Measurements from ENCODE around the gene METTL2B.
"Not testable (repeated sequence)": the region's sequence is repeated elsewhere in the genome, so short reads cannot be mapped to it uniquely, and the experiment has no call there.

The METTL2B gene

GRCh38 chr7:128530121-128530854 lies 53.7 kb downstream of the METTL2B start:
- Histone ChIP-seq H3K4me3 (ENCODE audit: low read depth in 1 of 2, low read length in 1 of 2) (peak overlapping the region; percentile 71), H3K27ac (peak overlapping the region; percentile 99), H3K36me3 (peaks cover 20% of the 10 kb centered on the region), H3K4me1 (ENCODE audit: control insufficient read depth in 1 of 2, insufficient read depth in 1 of 2, low read depth in 1 of 2, low read length in 1 of 2) (peaks cover 19 to 22% of the 10 kb centered on the region in 2 experiments)
- H3K9me3 ChIP-seq, H3K27me3 ChIP-seq: not testable (repeated sequence)

GRCh38 chr7:128530855-128531104 lies 54.2 kb downstream of the METTL2B start:
- peaks cover 24% of the 10 kb centered on the region for H3K36me3 ChIP-seq
- H3K9me3 ChIP-seq: no peaks in the 10 kb centered on the region
- no peaks in the 10 kb centered on the region for H3K27me3 ChIP-seq
- TF ChIP-seq CTCF (IDR thresholded peaks at IDR 0.05): no peak
- H3K4me3 ChIP-seq (ENCODE audit: low read depth in 1 of 2, low read length in 1 of 2): peak overlapping the region; percentile 71
- peak overlapping the region; percentile 99 for H3K27ac ChIP-seq
- peaks cover 19 to 22% of the 10 kb centered on the region in 2 experiments for H3K4me1 ChIP-seq (ENCODE audit: control insufficient read depth in 1 of 2, insufficient read depth in 1 of 2, low read depth in 1 of 2, low read length in 1 of 2)

GRCh38 chr7:128531105-128531954 lies 54.8 kb downstream of the METTL2B start:
- Histone ChIP-seq H3K4me1 (ENCODE audit: control insufficient read depth in 1 of 2, insufficient read depth in 1 of 2, low read depth in 1 of 2, low read length in 1 of 2) (peaks cover 19 to 22% of the 10 kb centered on the region in 2 experiments), H3K4me3 (ENCODE audit: low read depth in 1 of 2, low read length in 1 of 2) (peak overlapping the region; percentile 71), H3K27ac (peak overlapping the region; percentile 99), H3K36me3 (peaks cover 27% of the 10 kb centered on the region)
- H3K27me3 ChIP-seq, H3K9me3 ChIP-seq: not testable (repeated sequence)

- Histone ChIP-seq H3K36me3 (peaks cover 30% of the 10 kb centered on the region), H3K27ac (peak overlapping the region; percentile 99), H3K4me1 (ENCODE audit: control insufficient read depth in 1 of 2, insufficient read depth in 1 of 2, low read depth in 1 of 2, low read length in 1 of 2) (peaks cover 19 to 22% of the 10 kb centered on the region in 2 experiments), H3K4me3 (ENCODE audit: low read depth in 1 of 2, low read length in 1 of 2) (peak overlapping the region; percentile 71)
- H3K27me3 ChIP-seq, H3K9me3 ChIP-seq: not testable (repeated sequence)
Observed at GRCh38 chr7:128531955-128532478, 55.5 kb downstream of the METTL2B start.

GRCh38 chr7:128532956-128533355 lies 56.4 kb downstream of the METTL2B start:
- H3K4me3 ChIP-seq (ENCODE audit: low read depth in 1 of 2, low read length in 1 of 2): peak overlapping the region; percentile 71

GRCh38 chr7:128537410-128537809 lies 60.9 kb downstream of the METTL2B start:
- not testable (repeated sequence) for H3K9me3 ChIP-seq; H3K27me3 ChIP-seq; H3K27ac ChIP-seq; H3K4me3 ChIP-seq (ENCODE audit: low read depth in 1 of 2, low read length in 1 of 2)
- peaks cover 61% of the 10 kb centered on the region for H3K36me3 ChIP-seq
- peaks cover 12 to 14% of the 10 kb centered on the region in 2 experiments for H3K4me1 ChIP-seq (ENCODE audit: control insufficient read depth in 1 of 2, insufficient read depth in 1 of 2, low read depth in 1 of 2, low read length in 1 of 2)

More at GRCh38 chr7:128532956-128533355, 56.4 kb downstream of the METTL2B start:
- peaks cover 30% of the 10 kb centered on the region for H3K36me3 ChIP-seq
- H3K4me1 ChIP-seq (ENCODE audit: control insufficient read depth in 1 of 2, insufficient read depth in 1 of 2, low read depth in 1 of 2, low read length in 1 of 2): peaks cover 19 to 22% of the 10 kb centered on the region in 2 experiments
- H3K27me3 ChIP-seq, H3K9me3 ChIP-seq: not testable (repeated sequence)
- H3K27ac ChIP-seq: peak overlapping the region; percentile 99

GRCh38 chr7:128542530-128542929 lies 66.0 kb downstream of the METTL2B start:
- not testable (repeated sequence) for H3K27me3 ChIP-seq; H3K27ac ChIP-seq; H3K4me1 ChIP-seq (ENCODE audit: control insufficient read depth in 1 of 2, insufficient read depth in 1 of 2, low read depth in 1 of 2, low read length in 1 of 2); H3K4me3 ChIP-seq (ENCODE audit: low read depth in 1 of 2, low read length in 1 of 2); H3K9me3 ChIP-seq
- H3K36me3 ChIP-seq: peaks cover 63% of the 10 kb centered on the region

- H3K4me1 ChIP-seq (ENCODE audit: control insufficient read depth in 1 of 2, insufficient read depth in 1 of 2, low read depth in 1 of 2, low read length in 1 of 2); H3K27me3 ChIP-seq; H3K4me3 ChIP-seq (ENCODE audit: low read depth in 1 of 2, low read length in 1 of 2); H3K9me3 ChIP-seq: not testable (repeated sequence)
- H3K27ac ChIP-seq: peak overlapping the region; percentile 52
- H3K36me3 ChIP-seq: peaks cover 70% of the 10 kb centered on the region
Observed at GRCh38 chr7:128543300-128543699, 66.8 kb downstream of the METTL2B start.

GRCh38 chr7:128546319-128546851 lies 69.8 kb downstream of the METTL2B start:
- H3K27ac ChIP-seq: peak overlapping the region; percentile 23
- peaks cover 59% of the 10 kb centered on the region for H3K36me3 ChIP-seq
- H3K9me3 ChIP-seq; H3K27me3 ChIP-seq; H3K4me3 ChIP-seq (ENCODE audit: low read depth in 1 of 2, low read length in 1 of 2); H3K4me1 ChIP-seq (ENCODE audit: control insufficient read depth in 1 of 2, insufficient read depth in 1 of 2, low read depth in 1 of 2, low read length in 1 of 2): not testable (repeated sequence)

All from neutrophil (primary cell).